HG02943 (cell line): ENCODE data around the gene RAP1GAP.

Source experiments
- ATAC-seq: cut with Tn5 transposase; IDR thresholded peaks from one replicate; pipeline ENCODE4 v1.9.1; 2021; ENCODE audit warnings: mild to moderate bottlenecking, low read depth, moderate library complexity; ENCODE audit not compliant: unreplicated experiment

The RAP1GAP gene

DNA sequence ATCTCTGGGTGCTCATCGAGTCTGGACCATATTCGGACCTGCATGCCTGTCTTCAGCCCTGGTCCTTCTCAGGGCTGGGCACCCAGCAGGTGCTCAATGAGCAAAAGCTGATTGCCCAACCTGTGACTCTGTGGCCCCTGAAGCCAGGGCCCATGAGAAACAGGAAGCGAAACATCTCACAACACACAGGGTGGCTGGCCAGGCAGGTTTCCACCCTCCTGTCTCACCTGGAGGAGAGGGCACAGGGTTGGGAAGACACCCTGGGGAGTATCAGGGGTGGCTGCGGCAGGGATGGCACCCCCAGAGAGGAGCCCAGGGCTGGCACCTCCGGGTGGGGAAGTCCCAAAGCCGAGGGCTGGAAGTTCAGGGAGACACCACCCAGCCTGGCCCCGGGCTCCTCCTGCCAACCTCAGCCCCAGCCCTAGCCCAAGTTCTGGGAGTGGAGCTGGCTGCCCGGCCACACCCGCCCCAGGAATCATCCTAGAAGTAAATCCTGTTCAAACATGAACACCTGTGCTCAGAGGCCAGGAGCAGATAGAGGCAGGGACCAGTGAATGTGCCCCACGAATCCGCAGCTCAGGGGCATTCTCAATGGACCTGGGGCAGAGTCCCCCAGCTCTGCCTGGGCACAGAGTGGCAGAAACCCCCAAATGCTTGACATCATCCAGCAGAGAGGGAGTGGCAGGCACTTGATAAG lies 54.6 kb downstream of the RAP1GAP start:
- ATAC-seq: no peak

DNA sequence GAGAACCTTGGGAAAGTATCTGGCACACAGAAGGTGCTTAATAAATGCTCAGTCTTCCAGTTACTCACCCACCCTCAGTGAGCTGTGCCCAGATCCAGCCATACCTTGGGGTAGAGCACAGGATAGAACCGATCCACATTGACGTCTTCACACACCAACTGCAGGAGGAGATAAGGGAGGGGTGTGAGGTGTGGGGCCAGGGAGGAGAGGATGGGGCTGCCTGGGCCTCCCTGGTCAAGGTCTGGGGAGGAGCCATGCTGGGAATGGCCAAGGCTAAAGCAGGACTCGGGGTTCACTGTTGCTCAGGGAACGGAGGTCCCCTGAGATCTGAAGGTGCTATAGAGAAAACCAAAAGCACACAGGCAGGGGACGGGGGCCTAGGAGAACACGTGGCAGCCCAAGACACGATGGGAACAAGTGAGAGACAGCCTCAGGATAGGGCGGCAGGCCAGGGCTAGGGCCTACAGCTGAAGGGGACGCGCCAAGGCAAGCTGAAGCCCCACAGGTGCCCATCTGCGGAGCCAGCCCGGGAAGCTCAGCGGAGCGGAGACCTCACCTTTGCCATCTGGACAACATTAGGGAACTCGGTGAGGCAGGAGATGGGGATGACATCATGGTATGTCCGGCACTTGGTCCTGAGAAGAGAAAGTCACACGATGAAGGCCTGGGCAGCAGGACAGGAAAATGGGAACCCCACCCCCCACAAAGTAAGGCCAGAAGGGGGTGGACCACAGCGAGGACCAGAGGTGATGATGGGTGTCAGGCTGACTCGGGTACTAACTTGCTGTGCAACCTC lies 55.9 kb downstream of the RAP1GAP start:
- ATAC-seq: no peak

DNA sequence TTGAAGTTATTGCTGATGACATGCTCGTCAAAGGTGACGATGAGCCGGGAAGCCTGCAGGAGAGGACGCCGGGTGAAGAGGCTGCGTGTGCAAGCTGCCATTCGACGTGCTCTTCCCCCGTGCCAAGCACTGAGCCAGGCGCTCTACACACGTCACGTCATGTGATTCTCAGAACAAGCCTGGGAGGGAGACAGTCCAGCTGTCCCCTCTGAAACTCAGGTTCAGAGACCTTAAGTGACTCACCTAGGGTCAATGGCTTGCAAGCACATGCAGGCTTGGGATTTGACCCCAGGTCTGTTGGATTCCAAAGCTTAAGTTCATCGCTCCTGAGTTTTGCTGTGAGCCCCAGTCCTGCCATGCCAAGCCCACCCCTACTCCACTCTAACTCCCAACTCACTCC lies 57.1 kb downstream of the RAP1GAP start:
- ATAC-seq: no peak

DNA sequence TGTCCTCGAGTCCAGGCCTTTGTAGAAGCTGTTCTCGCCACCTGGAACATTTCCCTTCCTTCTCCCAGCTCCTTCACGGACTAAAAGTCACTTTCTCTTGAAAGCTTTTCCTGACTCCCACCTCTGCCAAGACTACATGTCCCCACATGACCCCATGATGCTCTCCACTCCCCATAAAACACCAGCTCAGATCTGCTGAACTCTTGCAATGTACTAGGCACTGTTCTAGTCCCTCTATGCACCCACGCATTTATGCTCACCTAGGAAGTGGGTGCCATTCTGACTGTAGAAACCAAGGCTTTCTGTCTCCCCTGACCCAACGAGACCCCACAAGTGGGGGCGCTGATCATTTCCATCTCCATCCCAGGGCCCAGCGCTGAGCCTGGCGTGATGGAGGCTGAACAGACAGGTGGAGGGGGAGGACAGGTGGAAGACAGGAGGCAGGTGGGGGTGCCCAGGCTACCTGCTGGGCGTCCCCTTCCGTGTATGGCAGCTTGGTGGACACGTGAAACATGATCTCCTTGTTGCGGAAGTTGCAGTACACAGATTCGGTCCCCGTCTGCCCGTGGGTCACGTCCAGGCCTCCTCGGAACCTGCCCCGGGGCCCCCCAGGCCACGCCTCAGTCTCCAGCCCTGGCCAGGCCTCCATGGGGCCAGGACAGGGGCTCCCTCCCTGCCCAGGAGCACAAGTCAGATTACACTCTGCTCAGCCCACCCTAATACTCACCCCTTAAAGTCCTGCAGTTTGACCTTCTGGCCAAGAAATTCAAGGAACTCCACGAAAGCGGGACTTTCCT lies 58.0 kb downstream of the RAP1GAP start:
- no peak for ATAC-seq

DNA sequence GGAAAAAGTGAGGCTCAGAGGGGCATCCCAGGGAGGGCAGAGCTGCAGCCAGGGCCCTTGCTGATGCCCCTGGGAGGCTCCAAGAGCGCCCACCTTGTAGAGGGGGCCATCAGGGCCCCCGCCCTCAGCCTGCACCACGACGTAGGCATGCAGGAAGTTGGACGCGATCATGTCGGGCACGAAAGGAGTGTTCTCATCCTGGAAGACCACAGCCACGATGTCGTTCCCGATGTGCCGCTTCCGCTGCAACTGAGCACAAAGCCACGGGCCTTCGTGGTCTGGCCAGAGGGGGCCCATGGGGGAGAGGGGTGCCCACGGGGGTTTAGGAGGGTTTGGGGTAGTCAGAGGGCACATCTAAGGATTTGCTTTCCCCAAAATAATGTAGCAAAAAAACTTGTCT lies 59.1 kb downstream of the RAP1GAP start:
- no peak for ATAC-seq

DNA sequence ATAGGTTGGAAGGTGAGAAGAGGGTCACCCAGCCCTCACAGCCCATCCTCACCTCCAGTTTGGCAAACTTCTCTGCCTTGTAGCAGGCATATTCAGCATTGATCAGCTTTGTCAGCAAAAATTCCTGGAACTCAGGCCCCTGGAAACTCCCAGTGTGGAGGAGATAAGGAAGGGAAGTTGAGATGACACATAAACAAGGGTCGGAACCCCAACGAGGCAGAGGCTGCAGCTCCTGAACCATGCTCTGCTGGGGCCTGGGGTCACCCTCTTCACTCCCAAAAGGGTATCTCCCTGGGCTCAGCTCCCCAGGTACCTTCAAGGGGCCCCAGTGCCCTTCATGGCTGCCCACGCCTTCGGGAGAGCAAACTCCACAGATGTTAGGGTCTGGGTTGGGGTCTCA lies 60.4 kb downstream of the RAP1GAP start:
- no peak for ATAC-seq

DNA sequence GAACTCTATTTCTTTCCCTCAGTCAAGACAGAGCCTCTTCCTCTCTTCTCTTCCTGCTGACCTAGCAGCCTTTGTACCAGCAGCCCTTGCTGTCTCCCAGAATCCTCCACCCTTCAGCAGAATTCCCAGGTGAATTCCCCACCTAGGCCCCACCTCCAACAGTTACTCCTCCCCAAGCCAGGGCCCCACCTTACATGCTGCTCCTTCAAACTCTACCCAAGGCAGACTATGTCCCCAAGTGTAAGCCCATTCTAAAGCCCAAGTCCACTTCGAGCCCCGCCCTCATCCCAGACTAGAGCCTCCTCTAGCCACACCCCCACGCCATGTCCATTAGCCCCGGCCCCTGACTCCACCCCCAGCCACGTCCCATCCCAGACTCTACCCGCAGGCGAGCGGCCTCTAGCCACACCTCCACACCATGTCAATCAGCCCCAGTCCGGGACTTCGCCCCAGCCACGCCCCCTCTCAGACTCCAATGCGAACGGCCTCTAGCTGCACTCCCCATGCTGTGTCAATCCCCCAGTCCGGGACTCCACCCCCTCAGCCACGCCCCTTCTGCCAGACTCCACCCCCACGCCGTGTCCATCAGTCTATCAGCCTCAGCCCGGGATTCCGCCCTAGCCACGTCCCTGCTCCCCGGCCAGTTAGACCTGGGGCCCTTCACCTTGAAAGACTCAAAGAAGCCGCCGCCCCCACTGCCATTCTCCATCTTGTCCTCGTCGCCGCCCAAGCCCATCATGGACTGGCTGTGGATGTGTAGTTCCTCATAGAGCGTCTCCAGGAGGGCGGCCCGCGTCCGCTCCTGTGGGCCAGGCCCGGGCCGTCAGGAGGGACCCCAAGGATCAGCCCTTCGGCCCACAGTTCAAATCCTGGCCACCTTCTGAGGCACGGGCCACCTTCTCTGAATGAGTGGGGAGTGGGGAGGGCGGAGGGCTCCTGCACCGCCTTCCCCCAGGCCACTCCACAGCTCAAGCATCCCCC lies 61.3 kb downstream of the RAP1GAP start:
- ATAC-seq: no peak

DNA sequence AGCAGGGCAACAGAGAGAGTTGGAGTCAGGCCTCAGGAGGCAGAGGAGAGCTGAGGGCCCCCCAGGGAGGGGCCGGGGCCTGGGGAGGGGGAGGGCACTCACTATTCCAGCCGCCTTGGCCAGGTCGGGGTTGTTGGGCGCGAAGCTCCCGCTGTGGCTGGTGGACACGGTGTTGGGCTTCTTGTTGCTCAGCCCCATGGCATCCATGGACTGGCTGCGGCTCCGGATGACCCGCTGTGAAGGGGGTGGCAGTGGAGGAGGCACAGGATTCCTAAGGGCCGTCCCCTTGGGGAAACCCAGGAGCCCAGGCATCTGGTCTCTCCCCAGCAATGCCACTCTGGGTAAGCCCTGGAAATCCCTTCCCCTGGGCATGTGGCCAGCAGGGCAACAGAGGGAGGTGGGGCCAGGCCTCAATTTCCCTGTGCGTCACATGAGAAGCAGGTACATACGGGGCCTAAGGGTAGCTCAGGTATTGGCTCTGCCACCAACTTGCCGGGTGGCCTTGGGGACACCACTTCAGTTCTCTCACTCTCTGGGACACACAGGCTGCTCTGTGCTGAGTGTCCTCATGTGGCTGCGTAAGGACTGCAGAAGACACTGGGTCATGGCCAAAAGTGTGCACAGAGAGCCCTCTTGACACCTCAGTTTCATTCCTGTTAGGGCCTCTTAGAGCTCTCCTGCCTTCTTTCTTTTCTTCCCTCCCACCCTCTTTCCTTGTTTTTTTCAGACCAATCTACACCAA lies 63.0 kb downstream of the RAP1GAP start:
- ATAC-seq: no peak

DNA sequence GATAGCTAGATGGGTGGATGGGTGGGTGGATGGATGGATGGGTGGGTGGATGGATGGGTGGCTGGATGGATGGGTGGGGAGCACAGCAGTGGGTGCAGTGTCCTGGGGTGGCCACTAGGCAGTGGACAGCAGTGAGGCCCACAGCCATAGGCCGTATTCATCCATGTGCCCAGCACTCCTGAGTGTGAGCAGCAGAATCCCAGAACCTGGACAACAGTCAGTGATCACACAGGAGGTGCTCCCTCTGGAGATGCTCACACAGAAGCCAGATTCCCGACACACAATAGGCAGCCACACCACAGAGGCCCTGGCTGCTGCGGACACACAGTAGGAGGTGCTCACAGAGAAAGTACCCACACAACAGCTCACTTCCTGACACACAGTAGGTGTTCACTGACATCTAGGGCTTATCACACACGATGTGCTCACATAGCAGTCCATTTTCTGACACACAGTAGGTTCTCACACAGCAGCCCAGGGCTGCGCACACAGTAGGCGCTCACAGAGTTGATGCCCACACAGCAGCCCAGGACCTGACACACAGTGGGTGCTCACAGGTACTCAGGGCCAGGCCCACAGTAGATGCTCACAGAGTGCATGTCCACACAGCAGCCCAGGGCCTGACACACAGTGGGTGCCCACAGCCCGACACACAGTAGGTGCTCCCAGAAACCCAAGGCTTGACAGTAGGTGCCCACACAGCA lies 64.0 kb downstream of the RAP1GAP start:
- ATAC-seq: no peak

DNA sequence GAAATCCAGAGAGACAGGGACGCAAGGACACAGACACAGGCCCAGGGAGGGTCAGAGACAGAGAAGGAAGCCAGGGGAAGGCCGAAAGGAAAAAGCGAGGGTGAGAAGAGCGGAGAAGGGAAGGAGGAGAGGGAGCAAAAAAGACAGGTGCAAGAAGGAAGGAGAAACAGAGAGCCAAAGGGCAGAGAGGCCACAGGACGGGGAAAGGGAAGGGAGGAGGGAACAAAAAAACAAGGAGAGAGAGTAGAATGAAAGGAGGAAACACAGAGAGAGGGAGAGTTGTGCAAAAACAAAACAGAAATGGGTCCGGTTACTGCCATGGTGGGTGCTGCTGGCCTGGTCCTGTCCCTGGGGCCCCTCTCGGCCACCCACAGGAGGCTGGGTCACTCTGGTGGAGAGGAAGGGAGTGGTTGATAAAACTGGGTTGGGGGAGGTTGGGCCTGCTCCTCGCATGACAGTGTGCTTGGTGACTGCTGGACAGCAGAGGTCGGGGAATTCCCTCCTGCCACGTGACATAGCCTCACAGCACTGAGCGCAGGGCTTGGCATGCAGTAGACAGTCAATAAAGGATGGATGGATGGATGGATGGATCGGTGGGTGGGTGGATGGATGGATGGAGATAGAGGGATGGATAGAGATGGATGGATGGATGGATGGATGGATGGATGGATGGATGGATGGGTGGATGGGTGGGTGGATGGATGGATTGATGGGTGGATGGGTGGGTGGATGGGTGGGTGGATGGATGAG lies 64.8 kb downstream of the RAP1GAP start:
- no peak for ATAC-seq

DNA sequence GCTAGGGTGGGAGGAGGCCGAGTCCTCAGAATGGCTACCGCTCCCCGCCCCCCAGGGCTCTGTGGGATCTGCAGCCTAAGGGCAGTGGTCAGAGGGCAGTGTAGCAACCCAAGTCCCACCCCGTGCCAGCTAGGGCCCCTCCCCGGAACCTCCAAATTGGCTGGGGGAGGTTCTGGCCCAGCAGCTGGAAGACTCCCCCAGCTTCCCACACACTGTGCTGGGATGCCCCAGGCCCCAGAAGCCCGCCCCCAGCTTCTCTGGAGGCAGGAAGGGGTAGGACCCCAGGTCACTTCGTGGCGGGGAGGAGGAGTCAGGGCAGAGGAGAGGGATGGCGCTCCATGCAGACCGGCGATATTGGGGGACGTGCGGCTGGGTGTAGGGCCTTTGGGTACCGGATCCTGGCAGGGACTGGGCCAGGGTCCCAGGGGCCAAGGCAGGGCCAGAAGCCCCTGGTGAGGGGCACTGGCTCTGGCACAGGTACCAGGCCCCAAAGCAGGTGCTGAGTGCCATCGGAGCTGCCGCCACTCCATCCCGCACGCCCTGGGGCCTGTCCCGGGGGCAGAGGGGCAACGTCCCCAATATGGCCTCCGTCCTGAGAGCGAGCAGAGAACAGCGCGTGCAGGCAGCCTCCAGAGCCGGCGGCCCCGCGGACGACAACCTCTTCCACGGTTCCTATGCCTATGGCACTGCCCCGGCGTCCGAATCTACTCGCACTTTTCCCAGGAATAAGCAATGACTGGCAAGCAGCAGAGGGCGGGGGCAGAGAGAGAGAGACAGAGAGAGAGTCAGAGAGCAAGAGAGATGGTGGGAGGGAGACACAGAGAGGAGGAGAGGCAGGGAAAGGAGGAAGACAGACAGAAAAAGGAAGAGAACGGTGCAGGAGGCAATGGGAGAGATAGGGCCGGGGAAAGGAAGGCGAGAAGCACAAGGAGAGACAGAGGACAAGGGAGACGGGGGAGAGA lies 65.7 kb downstream of the RAP1GAP start:
- no peak for ATAC-seq

DNA sequence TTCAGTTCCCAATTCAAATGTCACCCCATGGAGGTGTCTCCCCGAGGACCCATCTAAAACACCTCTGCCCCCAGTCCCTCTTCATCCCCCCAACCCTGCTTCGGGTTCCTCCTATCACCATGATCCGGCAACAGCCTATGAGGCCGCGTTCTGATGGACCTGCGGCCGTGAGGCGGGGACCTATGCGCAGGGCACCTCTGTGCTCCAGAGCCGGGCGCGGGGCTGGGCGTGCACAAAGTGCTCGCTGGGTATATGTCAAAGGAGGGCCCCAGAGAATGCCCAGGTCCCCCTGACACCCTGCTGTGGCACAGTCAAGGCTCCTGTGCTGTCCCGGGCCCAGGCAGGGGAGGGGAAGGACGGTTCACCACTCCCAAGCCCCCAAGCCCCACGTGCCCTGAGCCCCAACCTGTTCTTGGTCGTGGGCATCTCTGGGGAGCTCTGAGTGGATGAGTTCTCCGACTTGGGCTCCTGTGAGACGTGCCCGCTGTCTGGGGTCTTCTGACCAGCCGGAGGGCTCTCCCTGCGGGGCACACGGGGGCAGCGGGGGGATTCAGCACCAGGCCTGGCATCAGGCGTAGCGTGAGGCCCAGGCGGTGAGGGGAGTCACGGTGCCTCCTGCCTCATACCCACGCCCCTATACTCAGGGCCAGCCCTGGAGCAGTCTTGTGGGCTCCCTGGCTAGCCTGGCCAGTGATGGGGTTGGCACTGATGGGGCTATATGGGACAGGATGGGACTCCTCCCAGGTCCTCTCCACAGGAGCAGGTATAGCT lies 67.7 kb downstream of the RAP1GAP start:
- ATAC-seq: no peak

DNA sequence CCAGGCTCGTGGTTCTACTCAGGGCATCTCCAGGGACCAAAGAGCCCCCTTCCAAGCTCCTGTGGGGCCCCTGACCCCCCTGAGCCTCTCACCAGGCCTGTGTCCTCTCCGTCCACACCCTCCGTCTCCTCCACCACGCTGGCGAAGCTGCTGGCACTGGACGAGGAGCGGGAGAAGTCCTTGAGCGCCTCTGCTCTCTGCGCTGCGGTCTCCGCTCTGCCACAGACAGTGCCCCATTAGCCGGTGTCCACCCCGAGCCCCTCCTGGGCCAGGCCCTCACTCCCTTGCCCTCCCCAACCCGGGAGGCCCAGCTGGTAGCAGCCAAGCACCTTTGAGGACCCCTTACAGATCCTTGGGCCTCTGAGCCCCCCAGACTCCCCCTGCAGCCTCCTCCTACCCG lies 69.8 kb downstream of the RAP1GAP start:
- ATAC-seq: no peak

DNA sequence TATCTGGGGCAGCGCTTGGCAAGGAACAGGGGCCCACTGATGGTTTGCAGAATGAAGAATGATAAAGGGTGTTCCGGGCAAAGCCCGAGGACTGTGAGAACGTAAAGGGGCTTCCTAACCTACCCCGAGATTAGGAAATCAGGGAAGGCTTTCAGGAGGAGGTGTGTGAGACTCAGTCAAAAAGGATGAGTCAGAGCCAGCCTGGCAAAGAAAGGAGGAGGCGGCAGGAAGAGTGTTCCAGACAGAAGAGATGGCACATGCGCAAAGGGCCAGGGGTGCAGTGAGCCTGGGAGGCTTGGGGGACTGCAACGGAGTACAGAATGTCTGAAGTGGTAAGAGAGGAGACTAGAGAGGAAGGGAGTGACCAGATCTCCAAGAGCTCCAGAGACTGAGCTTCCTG lies 70.3 kb downstream of the RAP1GAP start:
- ATAC-seq: no peak

DNA sequence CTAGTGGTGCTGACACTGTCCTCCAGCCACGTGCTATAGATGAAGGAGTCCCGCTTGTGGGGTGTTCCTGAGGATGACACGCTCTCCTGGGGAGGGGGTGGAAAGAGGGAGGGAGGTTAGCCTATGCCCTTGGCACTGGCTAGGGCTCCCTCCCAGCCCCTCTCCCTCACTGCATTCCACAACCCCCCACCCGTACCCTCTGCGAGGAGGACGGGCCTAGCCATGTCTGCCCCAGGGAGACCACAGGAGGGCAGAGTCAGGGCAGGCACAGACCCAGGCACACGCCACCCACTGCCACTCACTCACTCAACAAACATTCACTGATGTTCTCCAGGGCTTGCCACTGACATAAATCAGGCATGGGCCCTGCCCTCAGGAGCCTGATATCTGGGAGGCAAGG lies 70.7 kb downstream of the RAP1GAP start:
- no peak for ATAC-seq

DNA sequence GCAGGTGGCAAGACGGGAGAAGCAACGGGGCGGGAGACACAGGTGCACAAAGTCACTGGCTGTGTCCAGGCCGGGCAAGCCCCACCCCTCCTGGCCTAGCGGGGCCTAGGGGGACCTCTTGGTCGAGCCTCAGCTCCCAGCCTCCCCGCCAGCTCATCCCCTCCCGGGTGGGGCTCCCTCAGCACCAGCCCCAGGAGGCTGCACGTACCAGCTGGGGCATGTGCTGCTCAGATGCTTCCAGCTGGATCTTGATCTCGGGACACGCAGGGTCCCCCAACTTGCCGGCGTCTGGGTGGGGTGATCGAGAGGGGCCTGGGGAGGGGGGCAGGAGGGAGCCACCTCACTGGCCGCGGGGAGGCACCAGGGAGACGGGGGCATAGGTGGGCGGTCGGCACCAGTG lies 71.4 kb downstream of the RAP1GAP start:
- no peak for ATAC-seq
